ENCODE measurements around the gene CROCC.

DNA sequence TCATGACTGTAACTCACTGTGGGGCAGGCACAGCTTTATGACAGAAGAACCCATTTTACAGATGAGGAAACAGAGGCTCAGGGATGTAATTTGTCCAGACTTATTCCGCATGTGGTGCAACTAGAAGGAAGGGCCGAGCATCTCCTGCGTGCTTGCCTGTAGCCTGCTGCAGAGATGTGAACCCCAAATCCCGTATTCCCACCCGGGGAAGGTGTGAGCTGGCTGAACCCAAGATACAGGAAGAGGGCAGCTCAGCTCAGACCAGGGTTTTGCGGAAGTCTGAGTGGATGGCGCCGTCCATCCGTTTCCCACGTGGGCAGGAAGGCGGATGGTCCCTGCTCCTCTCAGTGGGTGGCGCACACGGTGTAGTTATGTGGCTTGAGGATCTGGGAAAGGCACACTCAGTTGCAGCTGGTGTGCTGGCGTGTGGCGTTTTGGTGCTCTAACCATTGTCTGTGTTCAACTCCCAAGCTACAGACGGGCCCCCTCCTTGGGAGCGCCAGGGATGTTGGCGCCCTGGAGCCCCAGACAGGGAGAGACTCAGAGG is 1.2 kb downstream of the CROCC start:
- TF ChIP-seq, protein P1, sequence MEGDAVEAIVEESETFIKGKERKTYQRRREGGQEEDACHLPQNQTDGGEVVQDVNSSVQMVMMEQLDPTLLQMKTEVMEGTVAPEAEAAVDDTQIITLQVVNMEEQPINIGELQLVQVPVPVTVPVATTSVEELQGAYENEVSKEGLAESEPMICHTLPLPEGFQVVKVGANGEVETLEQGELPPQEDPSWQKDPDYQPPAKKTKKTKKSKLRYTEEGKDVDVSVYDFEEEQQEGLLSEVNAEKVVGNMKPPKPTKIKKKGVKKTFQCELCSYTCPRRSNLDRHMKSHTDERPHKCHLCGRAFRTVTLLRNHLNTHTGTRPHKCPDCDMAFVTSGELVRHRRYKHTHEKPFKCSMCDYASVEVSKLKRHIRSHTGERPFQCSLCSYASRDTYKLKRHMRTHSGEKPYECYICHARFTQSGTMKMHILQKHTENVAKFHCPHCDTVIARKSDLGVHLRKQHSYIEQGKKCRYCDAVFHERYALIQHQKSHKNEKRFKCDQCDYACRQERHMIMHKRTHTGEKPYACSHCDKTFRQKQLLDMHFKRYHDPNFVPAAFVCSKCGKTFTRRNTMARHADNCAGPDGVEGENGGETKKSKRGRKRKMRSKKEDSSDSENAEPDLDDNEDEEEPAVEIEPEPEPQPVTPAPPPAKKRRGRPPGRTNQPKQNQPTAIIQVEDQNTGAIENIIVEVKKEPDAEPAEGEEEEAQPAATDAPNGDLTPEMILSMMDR (IDR thresholded peaks at IDR 0.05), result no peak
- TF ChIP-seq EP300 (IDR thresholded peaks at IDR 0.05) (no peak), POLR2A (IDR thresholded peaks at IDR 0.05) (no peak)
